H1 (cell line): ENCODE data around the gene METTL21C.

Experiments
- CTCF ChIP-seq, 3 experiments: IDR thresholded peaks; 1 replicate in 2 of 3; 2 replicates in 1 of 3; pipeline versions ENCODE4 v1.5.1 to v1.6.1; 2011; ENCODE audit warnings: low read length in 3 of 3, mild to moderate bottlenecking in 3 of 3, inconsistent platforms in 2 of 3, low read depth in 1 of 3, moderate library complexity in 1 of 3; ENCODE audit not compliant: insufficient read depth in 1 of 3; ENCODE audit errors: control extremely low read depth in 1 of 3
- SUZ12 ChIP-seq: fragments of 200-600 bp; sonication (generic); IDR thresholded peaks from 2 replicates; pipeline ENCODE4 v1.6.1; 2012; ENCODE audit warnings: mild to moderate bottlenecking, inconsistent platforms, low read length, moderate library complexity, mixed read lengths

DNA sequence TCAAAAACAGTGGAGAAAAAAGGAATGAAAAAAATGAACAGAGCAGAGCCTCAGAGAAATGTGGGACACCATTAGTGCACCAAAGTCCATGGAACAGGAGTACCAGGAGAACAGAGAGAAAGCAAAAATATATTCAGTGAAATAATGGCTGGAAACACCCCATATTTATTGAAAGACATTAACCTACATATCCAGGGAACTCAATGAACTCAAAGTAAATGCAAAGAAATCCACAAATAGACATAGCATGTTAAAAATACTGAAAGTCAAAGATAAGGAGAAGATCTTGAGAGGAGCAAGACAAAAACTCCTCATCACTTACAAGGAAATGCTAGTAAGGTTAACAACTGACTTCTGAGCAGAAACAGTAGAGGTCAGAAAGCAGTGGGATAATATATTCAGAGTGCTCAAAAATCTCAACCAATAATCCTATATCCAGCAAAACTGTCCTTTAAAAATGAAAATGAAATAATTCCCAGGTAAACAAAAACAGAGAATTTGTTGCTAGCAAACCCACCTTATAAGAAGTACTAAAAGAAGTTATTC is 35.6 kb downstream of the METTL21C start:
- TF ChIP-seq CTCF (IDR thresholded peaks at IDR 0.05; ENCODE audit: control extremely low read depth in 1 of 3, insufficient read depth in 1 of 3, low read depth in 1 of 3, low read length in 3 of 3), result no peak
- no peak for TF ChIP-seq SUZ12
